HUES48 (cell line): Measurements from ENCODE around the gene AAR2.

Source experiments
- H3K27ac ChIP-seq: one replicate; pipeline ENCODE4 v1.7.0; 2013; ENCODE audit warnings: low read depth, low read length, inconsistent platforms
- H3K27me3 ChIP-seq: 2 replicates; pipeline ENCODE4 v1.6.1; 2013; ENCODE audit warnings: mild to moderate bottlenecking, low read length; ENCODE audit not compliant: control insufficient read depth, insufficient read depth
- H3K36me3 ChIP-seq: 2 replicates; pipeline ENCODE4 v1.6.1; 2013; ENCODE audit warnings: low read length; ENCODE audit not compliant: control insufficient read depth, insufficient read depth
- H3K4me1 ChIP-seq: 2 replicates; pipeline ENCODE4 v1.6.1; 2013; ENCODE audit warnings: mild to moderate bottlenecking, low read length; ENCODE audit not compliant: control insufficient read depth, insufficient read depth
- H3K4me3 ChIP-seq: 2 replicates; pipeline ENCODE4 v1.5.1; 2013; ENCODE audit warnings: mild to moderate bottlenecking, low read depth, low read length
- H3K9ac ChIP-seq: 2 replicates; pipeline ENCODE4 v1.6.1; 2013; ENCODE audit warnings: mild to moderate bottlenecking, low read depth, low read length, moderate library complexity
- H3K9me3 ChIP-seq: 2 replicates; pipeline ENCODE4 v1.6.1; 2013; ENCODE audit warnings: low read length; ENCODE audit not compliant: control insufficient read depth, insufficient read depth

Gene AAR2

GRCh38 chr20:36240076-36240475, 3.8 kb downstream of the AAR2 start:
- Histone ChIP-seq H3K27ac (no peak overlapping the region), H3K36me3 (peaks cover 52% of the 10 kb centered on the region), H3K27me3 (no peaks in the 10 kb centered on the region), H3K4me3 (no peak overlapping the region), H3K9me3 (no peaks in the 10 kb centered on the region), H3K9ac (no peak overlapping the region), H3K4me1 (peaks cover 10% of the 10 kb centered on the region)

GRCh38 chr20:36241678-36242077, 5.4 kb downstream of the AAR2 start:
- no peak overlapping the region for H3K9ac ChIP-seq
- no peak overlapping the region for H3K4me3 ChIP-seq
- no peaks in the 10 kb centered on the region for H3K9me3 ChIP-seq
- H3K27ac ChIP-seq: no peak overlapping the region
- peaks cover 68% of the 10 kb centered on the region for H3K36me3 ChIP-seq
- no peaks in the 10 kb centered on the region for H3K27me3 ChIP-seq
- H3K4me1 ChIP-seq: peaks cover 6% of the 10 kb centered on the region; the same call in 1 of the 2 replicates

- Histone ChIP-seq H3K9me3 (no peaks in the 10 kb centered on the region), H3K4me3 (no peak overlapping the region), H3K9ac (no peak overlapping the region), H3K4me1 (no peaks in the 10 kb centered on the region), H3K27ac (no peak overlapping the region), H3K36me3 (peaks cover 85% of the 10 kb centered on the region), H3K27me3 (no peaks in the 10 kb centered on the region)
These were observed 7.4 kb downstream of the AAR2 start for GRCh38 chr20:36243726-36244125.

- Histone ChIP-seq H3K9ac (no peak overlapping the region), H3K4me3 (no peak overlapping the region), H3K27ac (no peak overlapping the region), H3K36me3 (peaks cover 80% of the 10 kb centered on the region), H3K9me3 (no peaks in the 10 kb centered on the region), H3K27me3 (no peaks in the 10 kb centered on the region), H3K4me1 (no peaks in the 10 kb centered on the region)
These were observed 10.1 kb downstream of the AAR2 start for GRCh38 chr20:36246401-36246800.

- Histone ChIP-seq H3K9ac (no peak overlapping the region), H3K4me1 (no peaks in the 10 kb centered on the region), H3K27ac (no peak overlapping the region), H3K4me3 (no peak overlapping the region), H3K27me3 (no peaks in the 10 kb centered on the region), H3K36me3 (peaks cover 72% of the 10 kb centered on the region), H3K9me3 (no peaks in the 10 kb centered on the region)
These were observed 12.6 kb downstream of the AAR2 start for GRCh38 chr20:36248836-36249235.

- H3K4me3 ChIP-seq: no peak overlapping the region
- no peaks in the 10 kb centered on the region for H3K9me3 ChIP-seq
- no peaks in the 10 kb centered on the region for H3K27me3 ChIP-seq
- H3K4me1 ChIP-seq: no peaks in the 10 kb centered on the region
- H3K27ac ChIP-seq: no peak overlapping the region
- no peak overlapping the region for H3K9ac ChIP-seq
- H3K36me3 ChIP-seq: peaks cover 72% of the 10 kb centered on the region
These were observed 13.2 kb downstream of the AAR2 start for GRCh38 chr20:36249450-36249849.

- no peak overlapping the region for H3K9ac ChIP-seq
- no peak overlapping the region for H3K4me3 ChIP-seq
- H3K27ac ChIP-seq: no peak overlapping the region
- H3K27me3 ChIP-seq: no peaks in the 10 kb centered on the region
- no peaks in the 10 kb centered on the region for H3K9me3 ChIP-seq
- H3K36me3 ChIP-seq: peaks cover 68% of the 10 kb centered on the region
- H3K4me1 ChIP-seq: no peaks in the 10 kb centered on the region
These were observed 15.1 kb downstream of the AAR2 start for GRCh38 chr20:36251426-36251825.

GRCh38 chr20:36252511-36252910, 16.2 kb downstream of the AAR2 start:
- no peaks in the 10 kb centered on the region for H3K27me3 ChIP-seq
- no peak overlapping the region for H3K27ac ChIP-seq
- H3K36me3 ChIP-seq: peaks cover 66% of the 10 kb centered on the region

GRCh38 chr20:36253036-36253435, 16.8 kb downstream of the AAR2 start:
- Histone ChIP-seq H3K27ac (no peak overlapping the region), H3K27me3 (no peaks in the 10 kb centered on the region), H3K9ac (no peak overlapping the region), H3K36me3 (peaks cover 63% of the 10 kb centered on the region), H3K9me3 (no peaks in the 10 kb centered on the region), H3K4me1 (no peaks in the 10 kb centered on the region), H3K4me3 (no peak overlapping the region)

More at GRCh38 chr20:36252511-36252910, 16.2 kb downstream of the AAR2 start:
- no peak overlapping the region for H3K4me3 ChIP-seq
- no peak overlapping the region for H3K9ac ChIP-seq
- no peaks in the 10 kb centered on the region for H3K9me3 ChIP-seq
- no peaks in the 10 kb centered on the region for H3K4me1 ChIP-seq

GRCh38 chr20:36254076-36254475, 17.8 kb downstream of the AAR2 start:
- H3K9me3 ChIP-seq: no peaks in the 10 kb centered on the region
- no peak overlapping the region for H3K9ac ChIP-seq
- peaks cover 3% of the 10 kb centered on the region; the same call in 1 of the 2 replicates for H3K4me1 ChIP-seq
- H3K27ac ChIP-seq: no peak overlapping the region
- peaks cover 53% of the 10 kb centered on the region; the same call in 1 of the 2 replicates for H3K36me3 ChIP-seq
- H3K27me3 ChIP-seq: no peaks in the 10 kb centered on the region
- H3K4me3 ChIP-seq: no peak overlapping the region

GRCh38 chr20:36255445-36255844, 19.2 kb downstream of the AAR2 start:
- Histone ChIP-seq H3K27me3 (no peaks in the 10 kb centered on the region), H3K4me3 (no peak overlapping the region), H3K4me1 (peaks cover 10% of the 10 kb centered on the region), H3K36me3 (peaks cover 42% of the 10 kb centered on the region; the same call in 1 of the 2 replicates), H3K9me3 (no peaks in the 10 kb centered on the region), H3K27ac (no peak overlapping the region), H3K9ac (no peak overlapping the region)
